GM18498 (cell line): ENCODE data around the gene HUNK.

ENCODE experiments used
- ATAC-seq: cut with Tn5 transposase; IDR thresholded peaks from one replicate; pipeline ENCODE4 v1.9.1; 2021; ENCODE audit warnings: mild to moderate bottlenecking, moderate library complexity; ENCODE audit not compliant: unreplicated experiment

HUNK gene

GRCh38 chr21:31895077-31895835 is 22.4 kb downstream of the HUNK start:
- ATAC-seq, result no peak

- no peak for ATAC-seq
These were observed 23.2 kb downstream of the HUNK start for GRCh38 chr21:31896019-31896418.

DNA sequence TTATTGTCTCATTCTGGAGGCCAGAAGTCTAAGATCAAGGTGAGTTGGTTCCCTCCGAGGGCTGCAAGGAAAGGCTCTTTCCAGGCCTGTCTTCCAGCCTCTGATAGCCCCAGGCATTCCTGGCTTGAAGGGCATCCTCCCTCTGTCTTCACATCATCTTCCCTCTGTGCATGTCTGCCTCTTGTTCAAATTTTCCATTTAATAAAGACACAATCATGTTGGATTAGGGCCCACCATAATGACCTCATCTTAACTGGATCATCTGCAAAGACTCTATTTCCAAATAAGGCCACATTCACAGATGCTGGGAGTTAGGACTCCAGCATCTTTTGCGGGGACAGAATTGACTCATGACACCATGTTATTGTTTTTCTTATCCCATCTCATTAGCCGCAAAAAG is 24.5 kb downstream of the HUNK start:
- no peak for ATAC-seq

DNA sequence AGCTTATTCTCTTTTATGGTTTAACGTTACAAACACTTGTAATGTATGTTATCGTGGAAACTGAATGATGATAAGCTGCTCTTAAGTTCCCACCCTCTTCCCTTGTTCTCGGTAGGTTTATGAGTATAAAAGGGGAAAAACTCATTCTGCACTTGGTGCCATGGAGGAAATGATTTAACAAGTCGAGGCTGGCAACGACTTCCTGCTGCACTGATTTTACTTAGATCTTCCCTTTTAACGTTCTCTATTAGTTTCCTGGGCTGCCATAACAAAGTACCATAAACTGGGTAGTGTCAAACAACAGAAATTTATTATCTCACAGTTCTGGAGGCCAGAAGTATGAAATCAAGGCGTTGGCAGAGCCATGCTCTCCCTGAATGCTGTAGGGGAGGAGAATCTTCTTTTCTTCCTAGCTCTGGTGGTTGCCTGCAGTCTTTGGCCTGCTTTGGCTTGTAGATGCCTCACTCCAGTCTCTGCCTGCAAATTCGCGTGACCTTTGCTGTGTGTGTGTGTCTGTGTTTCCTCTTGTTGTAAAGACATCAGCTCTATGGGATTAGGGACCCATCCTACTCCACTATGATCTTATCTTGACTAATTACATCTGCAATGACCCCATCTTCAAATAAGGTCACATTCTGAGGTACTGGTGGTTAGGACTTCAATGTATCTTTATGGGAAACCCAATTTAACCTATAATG is 26.3 kb downstream of the HUNK start:
- no peak for ATAC-seq

DNA sequence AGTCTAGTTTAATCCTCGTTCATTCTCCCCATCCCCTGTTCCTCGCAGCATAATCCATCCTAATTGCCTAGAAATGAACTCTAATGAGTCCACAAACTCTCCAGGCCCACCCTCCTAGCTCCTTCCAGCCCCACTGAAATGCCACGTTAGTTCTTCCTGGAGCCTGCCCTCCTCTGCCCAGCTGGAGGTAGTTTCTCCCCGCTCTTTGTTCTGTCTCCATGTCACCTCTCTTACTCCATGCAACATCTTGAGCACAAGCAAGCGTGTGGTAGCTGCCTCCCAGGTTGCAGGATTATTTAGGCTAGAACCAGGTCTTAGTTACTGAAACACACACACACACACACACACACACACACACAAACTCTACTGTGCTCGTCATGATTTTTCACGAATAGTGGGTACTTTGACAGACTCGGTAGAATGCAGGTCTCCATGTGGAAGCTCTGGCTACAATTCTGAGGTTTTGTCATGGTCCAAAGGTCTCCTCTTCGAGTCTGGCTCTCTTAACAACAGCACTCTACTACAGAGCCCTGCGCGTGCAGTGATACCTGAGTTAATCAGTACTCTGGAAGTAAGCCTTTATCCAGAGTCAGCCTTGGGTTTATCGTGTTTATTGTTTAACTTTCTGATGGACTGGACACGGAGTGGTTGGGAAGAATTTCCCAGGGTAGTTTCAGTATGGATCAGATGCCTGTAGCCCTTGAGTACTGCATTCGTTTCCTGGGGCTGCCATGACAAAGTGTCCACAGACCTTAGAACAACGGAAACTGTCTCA is 27.5 kb downstream of the HUNK start:
- no peak for ATAC-seq

DNA sequence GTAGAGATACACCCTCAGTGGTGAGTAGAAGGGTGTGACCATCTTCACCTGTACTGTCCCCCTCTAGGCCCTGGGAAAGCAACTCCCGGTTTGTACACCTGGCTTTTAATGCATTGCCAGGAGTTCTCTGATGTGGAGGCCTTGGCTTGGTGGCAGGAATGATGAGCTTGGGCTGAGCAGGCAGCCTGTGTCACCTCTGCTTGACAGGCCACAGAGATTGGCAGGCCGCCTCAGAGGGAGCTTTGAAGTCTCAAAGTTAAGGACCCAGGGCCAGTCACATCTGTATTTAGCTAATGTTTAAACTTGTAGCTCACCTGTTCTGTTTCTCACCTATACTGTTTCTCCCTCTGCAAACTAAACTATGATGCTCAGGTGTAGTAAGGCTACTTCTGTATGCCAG is 28.5 kb downstream of the HUNK start:
- ATAC-seq, result no peak

DNA sequence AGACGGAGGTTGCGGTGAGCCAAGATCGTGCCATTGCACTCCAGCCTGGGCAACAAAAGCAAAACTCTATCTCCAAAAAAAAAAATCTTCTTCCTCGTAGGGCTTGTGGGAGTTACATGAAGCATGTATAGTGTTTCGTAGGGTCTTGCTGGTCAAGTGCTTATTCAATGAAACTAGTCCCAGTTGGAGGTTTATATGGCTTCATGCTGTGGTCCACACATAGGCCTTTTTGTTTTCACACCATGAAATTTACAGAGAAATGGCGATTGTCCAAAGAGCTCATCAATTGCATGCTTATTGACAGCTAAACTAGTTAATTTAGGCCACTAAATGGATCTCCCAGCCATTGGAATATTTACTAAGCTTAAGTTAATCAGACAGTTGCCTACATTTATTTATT is 29.6 kb downstream of the HUNK start:
- ATAC-seq, result no peak

DNA sequence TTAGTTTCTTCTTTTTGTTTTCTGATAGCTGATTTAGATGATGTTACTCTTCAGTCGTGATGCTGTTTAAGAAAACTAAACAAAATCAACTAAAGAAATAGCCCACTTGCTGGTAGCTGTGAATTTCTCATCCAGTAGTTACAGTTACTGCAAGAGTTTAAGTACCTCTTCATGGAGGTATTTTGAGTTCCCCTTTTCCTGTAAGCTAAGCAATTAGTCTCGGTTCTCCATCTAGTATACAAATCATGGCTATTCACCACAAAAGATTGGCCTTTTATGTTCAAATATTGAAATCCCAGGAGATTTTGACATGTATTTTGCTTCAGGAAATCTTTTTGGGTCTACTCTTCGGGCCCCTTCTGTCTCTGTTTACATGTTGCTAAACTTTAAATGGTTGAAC is 31.1 kb downstream of the HUNK start:
- no peak for ATAC-seq

- no peak for ATAC-seq
These were observed 33.0 kb downstream of the HUNK start for GRCh38 chr21:31905503-31906451.

- no peak for ATAC-seq
These were observed 35.5 kb downstream of the HUNK start for GRCh38 chr21:31908106-31909031.

- ATAC-seq, result no peak
These were observed 36.6 kb downstream of the HUNK start for GRCh38 chr21:31909153-31910073.

- no peak for ATAC-seq
These were observed 37.3 kb downstream of the HUNK start for GRCh38 chr21:31910074-31910470.

GRCh38 chr21:31911138-31911907 is 38.5 kb downstream of the HUNK start:
- no peak for ATAC-seq

DNA sequence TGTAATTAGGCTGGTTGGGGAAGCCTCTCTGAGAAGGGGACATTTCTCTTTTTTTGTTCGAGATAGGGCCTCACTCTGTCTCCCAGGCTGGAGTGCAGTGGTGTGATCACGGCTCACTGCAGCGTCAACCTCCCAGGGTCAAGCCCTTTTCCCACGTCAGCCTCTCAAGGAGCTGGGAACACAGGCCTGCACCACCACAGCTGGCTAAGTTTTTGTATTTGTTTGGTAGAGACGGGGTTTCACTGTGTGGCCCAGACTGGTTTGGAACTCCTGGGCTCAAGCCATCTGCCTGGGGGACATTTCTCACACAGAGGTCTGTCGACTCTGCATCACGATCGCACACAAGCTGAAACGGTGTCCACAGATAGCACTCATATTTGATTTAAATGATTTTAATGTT is 39.7 kb downstream of the HUNK start:
- ATAC-seq, result no peak

DNA sequence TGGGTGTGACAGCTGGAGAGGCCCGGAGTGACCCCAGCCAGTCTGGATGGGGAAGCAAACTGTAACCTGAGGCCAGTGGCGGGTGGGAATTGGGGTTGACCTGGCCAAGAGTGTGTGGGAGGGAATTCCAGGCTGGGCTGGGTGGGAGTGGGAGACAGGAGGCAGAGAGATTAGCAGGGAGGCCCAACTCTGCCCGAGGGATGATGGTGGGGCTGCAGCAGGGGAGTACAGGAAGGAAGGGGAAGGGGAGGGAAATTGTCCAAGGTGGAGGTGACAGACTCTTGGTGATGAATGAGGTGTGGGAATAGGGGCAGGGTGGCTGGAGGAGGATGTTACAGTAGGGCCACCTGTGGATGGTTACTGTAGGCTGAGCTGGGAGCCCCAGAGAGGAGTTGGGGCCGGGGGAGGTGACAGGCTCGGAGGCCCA is 40.4 kb downstream of the HUNK start:
- ATAC-seq, result no peak

- no peak for ATAC-seq
These were observed 41.7 kb downstream of the HUNK start for GRCh38 chr21:31914472-31914871.

GRCh38 chr21:31915566-31915965 is 42.7 kb downstream of the HUNK start:
- no peak for ATAC-seq

GRCh38 chr21:31917108-31917507 is 44.3 kb downstream of the HUNK start:
- no peak for ATAC-seq
